ENCODE measurements around the gene MRPL21.
A peak's percentile ranks its signal among the peaks of the same experiment; 100 is the strongest.

Gene MRPL21

DNA sequence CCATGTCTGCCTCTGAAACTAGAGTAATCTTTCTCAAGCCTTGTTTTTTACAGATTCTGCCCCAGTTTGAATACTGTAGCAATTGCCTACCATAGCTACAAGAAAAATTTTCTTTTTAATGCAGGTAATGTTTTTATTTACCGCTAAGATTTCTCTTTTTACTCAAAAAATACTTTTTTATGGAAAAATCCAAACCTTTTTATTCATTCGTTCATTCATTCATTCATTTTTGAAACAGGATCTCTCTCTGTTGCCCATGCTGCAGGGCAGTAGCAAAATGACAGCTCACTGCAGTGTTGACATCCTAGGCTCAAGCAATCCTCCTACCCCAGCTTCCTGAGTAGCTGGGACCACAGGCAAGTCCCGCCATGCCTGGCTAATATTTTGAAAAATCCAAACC is 59.3 kb downstream of the MRPL21 start:
- Histone ChIP-seq H3K36me3 (ENCODE audit: control insufficient read depth, insufficient read depth, low read length) (no peaks in the 10 kb centered on the region), H3K9ac (no peak overlapping the region), H3K79me2 (no peaks in the 10 kb centered on the region), H3K4me1 (peaks cover 11% of the 10 kb centered on the region), H3K27me3 (ENCODE audit: control insufficient read depth, insufficient read depth, low read length) (no peaks in the 10 kb centered on the region), H2AFZ (peak overlapping the region; percentile 90), H3K4me3 (ENCODE audit: low read depth, low read length) (no peak overlapping the region), H3K9me3 (ENCODE audit: control insufficient read depth, low read length) (no peaks in the 10 kb centered on the region), H3K27ac (peak overlapping the region; percentile 76), H3K4me2 (ENCODE audit: low read length) (peak overlapping the region; percentile 53)
- TF ChIP-seq CTCF (IDR thresholded peaks at IDR 0.05), result no peak

DNA sequence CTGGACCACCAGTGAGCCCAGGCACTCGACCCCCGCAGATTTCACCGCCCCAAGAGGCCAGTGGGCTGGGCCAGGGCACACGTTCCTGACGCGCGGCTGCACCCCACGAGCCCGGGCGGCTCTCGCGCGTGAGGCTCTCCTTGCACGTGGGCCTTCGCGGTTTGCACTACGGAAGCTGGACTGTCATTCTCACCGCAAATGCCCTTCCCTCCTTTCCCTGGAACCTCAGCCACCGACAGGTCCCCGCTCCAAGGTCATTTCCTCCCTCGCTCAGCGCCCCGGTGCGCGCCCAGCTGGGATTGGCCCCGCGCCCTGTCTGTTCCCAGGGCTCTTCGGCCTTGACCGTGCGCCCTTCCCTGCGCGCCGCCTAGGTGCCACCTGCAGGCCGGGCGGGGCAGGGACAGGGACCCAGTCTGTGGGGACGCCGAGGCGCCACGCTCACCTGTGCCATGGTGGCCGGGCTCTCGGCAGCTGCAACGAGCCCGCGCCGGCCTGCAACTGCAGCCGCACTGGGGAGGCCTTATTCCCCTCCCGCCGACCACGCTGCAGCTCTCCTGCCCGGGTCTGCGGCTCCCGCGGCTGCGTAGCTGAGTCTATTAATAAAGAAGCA is 59.8 kb downstream of the MRPL21 start:
- peak overlapping the region; percentile 90 for H2AFZ ChIP-seq
- no peaks in the 10 kb centered on the region for H3K36me3 ChIP-seq (ENCODE audit: control insufficient read depth, insufficient read depth, low read length)
- peak overlapping the region; percentile 53 for H3K4me2 ChIP-seq (ENCODE audit: low read length)
- peaks cover 11% of the 10 kb centered on the region for H3K4me1 ChIP-seq
- H3K9ac ChIP-seq, result no peak overlapping the region
- no peaks in the 10 kb centered on the region for H3K79me2 ChIP-seq
- TF ChIP-seq CTCF (IDR thresholded peaks at IDR 0.05), result peak; percentile 67
- peak overlapping the region; percentile 76 for H3K27ac ChIP-seq
- no peaks in the 10 kb centered on the region for H3K27me3 ChIP-seq (ENCODE audit: control insufficient read depth, insufficient read depth, low read length)
- H3K4me3 ChIP-seq (ENCODE audit: low read depth, low read length), result peak overlapping the region; percentile 31
- no peaks in the 10 kb centered on the region for H3K9me3 ChIP-seq (ENCODE audit: control insufficient read depth, low read length)

DNA sequence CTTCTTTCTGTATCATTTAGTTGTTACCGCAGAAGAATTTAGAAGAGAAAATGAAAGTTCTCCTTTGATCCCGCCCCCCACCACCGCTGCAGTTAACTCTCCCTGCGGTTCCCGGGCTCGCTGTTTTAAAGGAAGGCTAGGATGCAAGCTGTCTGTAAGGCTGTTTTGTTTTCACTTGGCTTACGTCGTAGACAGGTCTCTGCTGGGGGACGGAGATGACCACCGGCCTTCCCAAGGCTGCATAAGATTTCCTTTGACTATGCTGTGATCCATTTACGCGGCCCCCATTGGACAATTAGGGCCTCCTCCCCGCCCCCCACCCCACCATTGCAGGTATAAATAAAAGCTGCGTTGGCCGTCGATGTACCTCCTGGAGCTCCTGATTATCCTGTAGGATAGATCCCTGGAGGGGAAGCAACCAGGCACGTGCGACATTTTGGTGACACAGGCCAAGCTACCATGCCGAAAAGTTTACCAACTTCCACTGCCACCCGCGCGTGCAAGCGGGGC is 60.5 kb downstream of the MRPL21 start:
- Histone ChIP-seq H3K9me3 (ENCODE audit: control insufficient read depth, low read length) (no peaks in the 10 kb centered on the region), H3K9ac (no peak overlapping the region), H3K4me2 (ENCODE audit: low read length) (peak overlapping the region; percentile 53), H3K27me3 (ENCODE audit: control insufficient read depth, insufficient read depth, low read length) (no peaks in the 10 kb centered on the region), H3K4me3 (ENCODE audit: low read depth, low read length) (peak overlapping the region; percentile 31), H3K79me2 (no peaks in the 10 kb centered on the region), H3K36me3 (ENCODE audit: control insufficient read depth, insufficient read depth, low read length) (no peaks in the 10 kb centered on the region), H3K27ac (peak overlapping the region; percentile 24), H2AFZ (peak overlapping the region; percentile 90), H3K4me1 (peaks cover 15% of the 10 kb centered on the region)
- no peak for TF ChIP-seq CTCF (IDR thresholded peaks at IDR 0.05)

GRCh38 chr11:68842427-68843051 is 61.1 kb downstream of the MRPL21 start:
- H2AFZ ChIP-seq, result peak overlapping the region; percentile 90
- TF ChIP-seq CTCF (IDR thresholded peaks at IDR 0.05), result no peak
- no peak overlapping the region for H3K4me3 ChIP-seq (ENCODE audit: low read depth, low read length)
- no peaks in the 10 kb centered on the region for H3K36me3 ChIP-seq (ENCODE audit: control insufficient read depth, insufficient read depth, low read length)
- no peak overlapping the region for H3K9ac ChIP-seq
- H3K9me3 ChIP-seq (ENCODE audit: control insufficient read depth, low read length), result no peaks in the 10 kb centered on the region
- peak overlapping the region; percentile 24 for H3K27ac ChIP-seq
- no peaks in the 10 kb centered on the region for H3K27me3 ChIP-seq (ENCODE audit: control insufficient read depth, insufficient read depth, low read length)
- H3K79me2 ChIP-seq, result no peaks in the 10 kb centered on the region
- peaks cover 21% of the 10 kb centered on the region for H3K4me1 ChIP-seq
- peak overlapping the region; percentile 57 for H3K4me2 ChIP-seq (ENCODE audit: low read length)

Measured in parathyroid adenoma (tissue), 2 donors.